ENCODE data around the gene GNL1. TPM values are rescaled to one million over a fixed set of nuclear protein-coding genes. Genes with fewer than 3 reads are reported as not detected.

The GNL1 gene
- total and polyA plus RNA-seq, 4 donors, result 10.1 to 18.2 (median 13.2) TPM

DNA sequence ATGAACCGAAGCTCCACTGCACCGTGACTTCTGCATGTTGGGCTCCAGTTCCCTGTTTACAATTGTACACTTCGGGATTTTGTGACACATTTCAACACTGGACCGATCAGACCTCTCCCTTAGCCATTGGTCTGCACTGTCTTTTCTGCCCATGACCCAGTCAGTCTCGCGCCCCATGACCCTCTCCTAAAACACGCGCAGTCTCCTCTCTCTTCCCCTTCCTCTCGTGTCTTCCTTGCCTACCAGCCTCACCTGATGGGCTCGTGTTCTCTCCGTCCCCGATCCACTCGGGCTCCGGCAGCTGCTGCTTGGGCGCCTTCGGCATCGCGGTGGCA, 14.4 kb upstream of the GNL1 start:
- under 1% methylated on average over 18 of the region's 18 CpGs for WGBS
- peak overlapping the region; percentile 68 to 83 (median 75) for H3K4me3 ChIP-seq (ENCODE audit: low read depth in 1 of 3, low read length in 3 of 3)
- TF ChIP-seq FOXA1 (IDR thresholded peaks at IDR 0.05) (no peak), YY1 (IDR thresholded peaks at IDR 0.05) (peak; percentile 17), NR2F2 (IDR thresholded peaks at IDR 0.05) (no peak), SP1 (IDR thresholded peaks at IDR 0.05) (no peak), JUND (IDR thresholded peaks at IDR 0.05) (no peak), RAD21 (IDR thresholded peaks at IDR 0.05) (no peak), HNF4A (conservative IDR thresholded peaks at IDR 0.05) (no peak), RXRA (IDR thresholded peaks at IDR 0.05) (peak in 1 of 2 donors; percentile 6)
- TF ChIP-seq, protein P1, sequence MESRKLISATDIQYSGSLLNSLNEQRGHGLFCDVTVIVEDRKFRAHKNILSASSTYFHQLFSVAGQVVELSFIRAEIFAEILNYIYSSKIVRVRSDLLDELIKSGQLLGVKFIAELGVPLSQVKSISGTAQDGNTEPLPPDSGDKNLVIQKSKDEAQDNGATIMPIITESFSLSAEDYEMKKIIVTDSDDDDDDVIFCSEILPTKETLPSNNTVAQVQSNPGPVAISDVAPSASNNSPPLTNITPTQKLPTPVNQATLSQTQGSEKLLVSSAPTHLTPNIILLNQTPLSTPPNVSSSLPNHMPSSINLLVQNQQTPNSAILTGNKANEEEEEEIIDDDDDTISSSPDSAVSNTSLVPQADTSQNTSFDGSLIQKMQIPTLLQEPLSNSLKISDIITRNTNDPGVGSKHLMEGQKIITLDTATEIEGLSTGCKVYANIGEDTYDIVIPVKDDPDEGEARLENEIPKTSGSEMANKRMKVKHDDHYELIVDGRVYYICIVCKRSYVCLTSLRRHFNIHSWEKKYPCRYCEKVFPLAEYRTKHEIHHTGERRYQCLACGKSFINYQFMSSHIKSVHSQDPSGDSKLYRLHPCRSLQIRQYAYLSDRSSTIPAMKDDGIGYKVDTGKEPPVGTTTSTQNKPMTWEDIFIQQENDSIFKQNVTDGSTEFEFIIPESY (IDR thresholded peaks at IDR 0.05), result no peak
- TF ChIP-seq, protein P2, sequence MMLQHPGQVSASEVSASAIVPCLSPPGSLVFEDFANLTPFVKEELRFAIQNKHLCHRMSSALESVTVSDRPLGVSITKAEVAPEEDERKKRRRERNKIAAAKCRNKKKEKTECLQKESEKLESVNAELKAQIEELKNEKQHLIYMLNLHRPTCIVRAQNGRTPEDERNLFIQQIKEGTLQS (IDR thresholded peaks at IDR 0.05), result no peak
- peaks cover 5 to 45% (median 41%) of the 10 kb centered on the region in 4 donors for H3K4me1 ChIP-seq (ENCODE audit: control insufficient read depth in 4 of 4, insufficient read depth in 4 of 4, low read length in 3 of 4)
- no peaks in the 10 kb centered on the region for H3K27me3 ChIP-seq (ENCODE audit: control insufficient read depth in 4 of 4, insufficient read depth in 4 of 4, low read length in 3 of 4)
- peak overlapping the region; percentile 90 to 95 for H3K9ac ChIP-seq (ENCODE audit: low read depth in 1 of 2, low read length in 2 of 2)
- no peaks in the 10 kb centered on the region for H3K9me3 ChIP-seq (ENCODE audit: control insufficient read depth in 4 of 4, low read length in 3 of 4)
- H3K27ac ChIP-seq (ENCODE audit: low read depth in 1 of 2, low read length in 2 of 2), result peak overlapping the region; percentile 89 to 98
- DNase-seq (ENCODE audit: low spot score), result no peak
- no peaks in the 10 kb centered on the region for H3K36me3 ChIP-seq (ENCODE audit: control insufficient read depth in 4 of 4, insufficient read depth in 3 of 4, low read depth in 1 of 4, low read length in 3 of 4)

DNA sequence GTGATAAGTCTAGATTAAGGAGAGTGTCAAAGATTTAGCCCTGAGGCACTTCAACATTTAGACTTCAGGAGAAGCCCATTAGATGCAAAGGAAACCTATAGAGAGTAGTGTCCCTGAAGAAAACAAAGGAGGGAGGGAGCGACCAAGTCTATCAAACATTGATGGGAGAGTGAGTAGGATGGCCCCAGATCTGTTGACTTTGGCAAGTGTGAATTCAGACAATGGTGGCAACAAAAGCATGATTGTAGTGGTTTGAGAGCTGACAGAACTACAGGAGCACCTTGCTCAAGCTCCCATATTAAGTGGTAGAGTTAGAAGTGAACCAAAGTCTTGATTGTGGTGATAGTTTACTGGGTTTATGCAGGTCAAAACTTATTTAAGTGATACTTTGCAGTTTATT, 14.0 kb upstream of the GNL1 start:
- Histone ChIP-seq H3K9ac (ENCODE audit: low read depth in 1 of 2, low read length in 2 of 2) (peak overlapping the region; percentile 90 to 95), H3K9me3 (ENCODE audit: control insufficient read depth in 4 of 4, low read length in 3 of 4) (no peaks in the 10 kb centered on the region), H3K27me3 (ENCODE audit: control insufficient read depth in 4 of 4, insufficient read depth in 4 of 4, low read length in 3 of 4) (no peaks in the 10 kb centered on the region), H3K4me1 (ENCODE audit: control insufficient read depth in 4 of 4, insufficient read depth in 4 of 4, low read length in 3 of 4) (peaks cover 5 to 48% (median 45%) of the 10 kb centered on the region in 4 donors), H3K4me3 (ENCODE audit: low read depth in 1 of 3, low read length in 3 of 3) (peak overlapping the region in 2 of 3 donors; percentile 68 to 83), H3K27ac (ENCODE audit: low read depth in 1 of 2, low read length in 2 of 2) (peak overlapping the region; percentile 89 to 98), H3K36me3 (ENCODE audit: control insufficient read depth in 4 of 4, insufficient read depth in 3 of 4, low read depth in 1 of 4, low read length in 3 of 4) (no peaks in the 10 kb centered on the region)
- TF ChIP-seq YY1 (IDR thresholded peaks at IDR 0.05), result peak; percentile 49
- TF ChIP-seq, protein P3, sequence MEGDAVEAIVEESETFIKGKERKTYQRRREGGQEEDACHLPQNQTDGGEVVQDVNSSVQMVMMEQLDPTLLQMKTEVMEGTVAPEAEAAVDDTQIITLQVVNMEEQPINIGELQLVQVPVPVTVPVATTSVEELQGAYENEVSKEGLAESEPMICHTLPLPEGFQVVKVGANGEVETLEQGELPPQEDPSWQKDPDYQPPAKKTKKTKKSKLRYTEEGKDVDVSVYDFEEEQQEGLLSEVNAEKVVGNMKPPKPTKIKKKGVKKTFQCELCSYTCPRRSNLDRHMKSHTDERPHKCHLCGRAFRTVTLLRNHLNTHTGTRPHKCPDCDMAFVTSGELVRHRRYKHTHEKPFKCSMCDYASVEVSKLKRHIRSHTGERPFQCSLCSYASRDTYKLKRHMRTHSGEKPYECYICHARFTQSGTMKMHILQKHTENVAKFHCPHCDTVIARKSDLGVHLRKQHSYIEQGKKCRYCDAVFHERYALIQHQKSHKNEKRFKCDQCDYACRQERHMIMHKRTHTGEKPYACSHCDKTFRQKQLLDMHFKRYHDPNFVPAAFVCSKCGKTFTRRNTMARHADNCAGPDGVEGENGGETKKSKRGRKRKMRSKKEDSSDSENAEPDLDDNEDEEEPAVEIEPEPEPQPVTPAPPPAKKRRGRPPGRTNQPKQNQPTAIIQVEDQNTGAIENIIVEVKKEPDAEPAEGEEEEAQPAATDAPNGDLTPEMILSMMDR (IDR thresholded peaks at IDR 0.05; ENCODE audit: low read depth, low read length, missing input control), result no peak
- no peak for TF ChIP-seq FOXA1 (IDR thresholded peaks at IDR 0.05)
- TF ChIP-seq RAD21 (IDR thresholded peaks at IDR 0.05), result no peak
- 31% methylated on average over 1 of the region's 1 CpG for WGBS
- no peak for DNase-seq (ENCODE audit: low spot score)

DNA sequence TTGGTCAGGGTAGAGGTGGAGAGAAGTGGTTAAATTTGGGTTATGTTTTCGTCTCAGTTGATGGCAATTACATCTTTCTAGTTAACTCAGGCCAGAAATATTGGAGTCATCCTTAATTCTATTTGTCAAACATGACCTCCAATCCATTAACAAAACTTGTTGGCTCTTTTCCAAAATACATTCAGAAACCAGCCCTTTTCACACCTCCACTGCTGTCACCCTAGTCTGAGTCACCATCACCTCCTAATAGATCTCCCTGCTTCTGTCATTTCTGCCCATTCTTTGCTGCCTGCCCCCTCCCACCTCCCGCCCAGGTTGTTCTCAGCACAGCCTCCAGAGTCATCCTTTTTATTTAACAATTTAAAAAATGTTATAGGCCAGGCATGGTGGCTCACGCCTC, 12.0 kb upstream of the GNL1 start:
- H3K27ac ChIP-seq (ENCODE audit: low read depth in 1 of 2, low read length in 2 of 2), result no peak overlapping the region
- no peaks in the 10 kb centered on the region for H3K36me3 ChIP-seq (ENCODE audit: control insufficient read depth in 4 of 4, insufficient read depth in 3 of 4, low read depth in 1 of 4, low read length in 3 of 4)
- no peak overlapping the region for H3K9ac ChIP-seq (ENCODE audit: low read depth in 1 of 2, low read length in 2 of 2)
- H3K9me3 ChIP-seq (ENCODE audit: control insufficient read depth in 4 of 4, low read length in 3 of 4), result no peaks in the 10 kb centered on the region
- 64% methylated on average over 3 of the region's 3 CpGs for WGBS
- H3K27me3 ChIP-seq (ENCODE audit: control insufficient read depth in 4 of 4, insufficient read depth in 4 of 4, low read length in 3 of 4), result no peaks in the 10 kb centered on the region
- no peak for DNase-seq (ENCODE audit: low spot score)
- peaks cover 7 to 56% (median 54%) of the 10 kb centered on the region in 4 donors for H3K4me1 ChIP-seq (ENCODE audit: control insufficient read depth in 4 of 4, insufficient read depth in 4 of 4, low read length in 3 of 4)
- no peak for TF ChIP-seq HNF4G (IDR thresholded peaks at IDR 0.05)
- no peak overlapping the region for H3K4me3 ChIP-seq (ENCODE audit: low read depth in 1 of 3, low read length in 3 of 3)
